Epidermal melanocyte (primary cell): ENCODE data around the gene RAET1E.
"Not testable (repeated sequence)": the region's sequence is repeated elsewhere in the genome, so short reads cannot be mapped to it uniquely, and the experiment has no call there.

ENCODE experiments used
- DNase-seq: peaks from one replicate; pipeline ENCODE4 v3.0.0; 2011; ENCODE audit warnings: low spot score; ENCODE audit not compliant: insufficient read length

Gene RAET1E

GRCh38 chr6:149929422-149929821 is 31.5 kb upstream of the RAET1E start:
- DNase-seq: no peak

GRCh38 chr6:149927025-149927424 is 29.1 kb upstream of the RAET1E start:
- not testable (repeated sequence) for DNase-seq

DNA sequence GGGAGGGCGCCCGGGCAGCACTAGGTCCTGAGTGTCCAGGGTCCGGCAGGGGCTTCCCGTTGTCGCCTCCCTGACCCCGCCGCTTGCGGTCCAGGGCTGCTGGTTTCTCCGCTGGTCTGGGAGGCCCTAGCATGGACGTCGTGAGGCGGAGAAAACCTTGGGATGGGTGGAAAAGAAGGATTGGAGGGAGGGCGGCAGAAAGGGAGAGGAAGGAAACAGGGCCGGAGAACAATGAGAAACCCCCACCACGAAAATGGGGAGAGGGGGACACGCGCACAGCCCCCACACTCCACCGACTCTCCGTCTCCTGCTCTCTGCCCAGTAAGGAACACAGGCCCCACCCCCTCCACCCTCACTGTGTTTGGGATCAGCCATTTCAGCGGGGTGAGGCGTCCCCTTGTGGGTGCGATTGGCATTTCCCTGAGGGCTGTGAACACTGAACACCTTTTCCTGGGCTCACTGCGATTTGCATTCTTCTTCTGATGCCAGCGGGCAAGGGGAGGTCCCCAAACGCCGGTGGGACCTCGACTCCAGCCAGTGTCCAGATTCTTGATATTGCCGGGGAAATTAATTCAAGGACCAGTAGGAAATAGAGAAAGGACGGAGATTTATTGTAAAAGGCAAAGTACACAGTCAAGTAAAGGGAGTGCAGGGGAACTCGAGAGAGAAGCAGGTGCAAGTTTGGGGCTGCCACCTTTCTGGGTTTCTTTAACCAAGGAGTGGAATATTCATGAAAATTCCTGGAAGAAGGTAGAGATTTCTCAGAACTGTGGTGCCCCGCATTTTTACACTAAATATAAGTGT is 28.3 kb upstream of the RAET1E start:
- DNase-seq: no peak

DNA sequence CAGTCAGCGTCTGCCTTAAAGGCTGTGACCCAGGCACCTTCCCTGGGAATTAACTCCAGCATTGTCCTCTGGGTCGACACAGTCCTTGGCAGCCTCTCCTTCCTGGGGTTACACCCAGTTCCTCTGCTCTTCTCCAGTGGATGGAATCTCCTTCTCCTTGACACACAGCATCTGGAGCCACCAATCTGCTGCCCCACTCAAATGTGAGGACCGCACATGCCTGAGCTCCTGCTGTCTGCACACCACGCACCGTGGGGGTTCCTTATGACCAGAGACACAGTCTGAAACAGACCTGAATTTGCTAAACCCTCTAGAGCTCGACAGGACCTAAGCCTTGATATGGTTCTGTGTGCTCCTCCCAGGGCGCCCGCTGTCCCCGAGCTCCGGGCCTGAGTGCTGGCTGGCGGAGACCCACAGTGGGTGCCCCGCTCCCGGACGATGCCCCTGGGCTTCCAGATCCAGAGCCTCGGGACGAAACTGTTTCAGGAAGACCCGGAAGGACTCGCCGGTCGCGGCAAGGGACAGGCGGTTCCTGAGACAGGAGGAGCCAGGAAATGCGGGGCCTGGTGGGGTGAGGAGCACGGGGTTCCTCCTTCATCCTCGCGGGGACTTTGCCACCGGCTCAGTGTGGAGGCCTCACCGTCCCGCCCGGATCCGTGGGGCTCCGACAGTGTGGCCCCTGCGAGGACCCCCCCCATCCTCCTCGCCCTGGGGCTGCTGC is 27.5 kb upstream of the RAET1E start:
- DNase-seq: no peak

DNA sequence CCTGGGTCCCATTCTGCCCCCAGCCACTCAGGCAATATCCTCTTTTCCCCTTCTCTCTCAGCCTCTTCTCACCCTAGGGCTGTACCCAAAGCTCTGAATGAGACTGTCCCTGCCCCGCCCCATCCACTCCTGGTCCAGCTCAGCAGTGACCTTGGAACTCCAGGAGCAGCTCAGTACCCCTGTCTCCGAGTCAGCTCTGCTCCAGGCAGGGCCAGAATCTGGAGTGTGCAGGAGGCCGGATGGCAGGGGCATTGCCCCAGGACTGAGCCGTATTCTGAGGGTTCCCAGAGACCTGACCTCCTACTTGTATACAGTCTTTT is 27.0 kb upstream of the RAET1E start:
- no peak for DNase-seq

- DNase-seq: no peak
These were observed 26.5 kb upstream of the RAET1E start for GRCh38 chr6:149924206-149924932.

- no peak for DNase-seq
These were observed 25.5 kb upstream of the RAET1E start for GRCh38 chr6:149923327-149923986.

GRCh38 chr6:149922642-149923326 is 24.9 kb upstream of the RAET1E start, which contains the start of gene RAET1G:
RAET1G (minus strand) TSS chr6:149923121; CDS start chr6:149923010, 111 bp downstream.
- DNase-seq: peak; percentile 85

DNA sequence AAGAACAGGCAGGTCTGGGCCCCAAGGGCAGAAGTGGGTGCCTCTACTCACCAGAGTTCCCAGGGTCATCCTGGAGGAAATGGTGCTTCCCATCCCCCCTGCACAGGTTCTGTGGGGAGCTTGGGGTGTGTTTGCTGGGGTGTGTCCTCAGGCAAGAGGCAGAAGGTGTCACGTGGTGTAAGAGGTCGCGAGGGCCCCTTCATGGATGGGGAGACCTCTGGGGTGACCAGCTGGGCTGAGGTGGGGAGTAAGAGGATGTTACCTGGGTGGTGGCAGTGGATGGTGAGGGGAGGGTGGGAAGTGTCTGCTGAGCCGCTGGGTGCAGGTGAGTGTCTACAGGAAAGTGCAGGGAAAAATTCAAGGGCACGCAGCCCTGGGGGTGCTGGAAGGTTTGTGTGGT is 24.2 kb upstream of the RAET1E start:
- DNase-seq: not testable (repeated sequence)

DNA sequence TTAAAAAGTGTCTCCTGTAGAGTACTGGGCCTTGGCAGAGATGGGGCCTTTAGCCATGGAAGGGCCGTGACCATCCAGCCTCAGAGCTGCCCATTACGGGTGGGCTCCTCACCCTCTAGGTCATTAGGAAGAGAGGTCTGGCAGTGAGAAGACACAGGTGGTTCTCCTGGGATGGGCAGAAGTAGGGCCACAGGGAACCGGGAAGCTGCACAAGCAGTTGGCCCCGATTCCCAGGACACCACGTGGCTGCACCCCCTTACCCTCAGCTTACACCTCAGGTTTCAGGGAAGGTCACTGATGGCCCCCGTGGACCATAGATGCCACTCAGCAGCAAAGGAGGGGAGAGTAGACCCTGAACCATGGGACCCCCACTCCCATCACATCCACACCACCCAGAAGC is 23.4 kb upstream of the RAET1E start:
- no peak for DNase-seq

- DNase-seq: no peak
These were observed 21.9 kb upstream of the RAET1E start for GRCh38 chr6:149919834-149920225.

DNA sequence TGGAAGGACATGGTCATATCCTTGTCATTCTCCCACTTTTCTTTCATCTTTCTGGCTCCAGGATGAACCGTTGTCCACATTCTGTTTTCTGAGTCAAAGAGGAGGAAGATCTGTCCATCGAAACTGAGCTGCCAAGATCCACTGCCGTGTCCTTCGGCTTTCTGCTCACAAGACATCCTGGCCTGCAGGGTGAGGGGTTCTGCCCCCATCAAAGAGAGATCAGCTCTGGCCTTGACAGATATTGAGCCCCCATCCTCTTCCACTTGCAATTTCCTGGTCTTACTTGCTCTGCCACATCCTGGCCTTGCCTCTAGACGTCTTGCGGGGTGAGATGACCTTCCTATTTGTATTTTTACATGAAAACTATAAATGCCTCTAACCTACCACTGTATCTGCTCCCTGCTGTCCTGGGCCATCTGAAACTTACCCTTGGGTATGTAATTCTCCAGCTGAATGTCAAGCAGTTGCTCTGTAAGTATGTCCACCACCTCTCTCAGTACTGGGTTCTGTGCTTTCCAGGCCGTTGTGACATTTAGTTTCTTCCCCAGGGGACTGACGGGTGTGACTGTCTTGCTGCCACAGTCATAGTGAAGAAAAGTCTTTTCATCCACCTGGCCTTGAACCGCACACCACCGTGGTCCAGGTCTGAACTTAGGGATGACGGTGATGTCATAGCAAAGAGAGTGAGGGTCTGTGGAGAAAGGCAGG is 21.4 kb upstream of the RAET1E start:
- not testable (repeated sequence) for DNase-seq

DNA sequence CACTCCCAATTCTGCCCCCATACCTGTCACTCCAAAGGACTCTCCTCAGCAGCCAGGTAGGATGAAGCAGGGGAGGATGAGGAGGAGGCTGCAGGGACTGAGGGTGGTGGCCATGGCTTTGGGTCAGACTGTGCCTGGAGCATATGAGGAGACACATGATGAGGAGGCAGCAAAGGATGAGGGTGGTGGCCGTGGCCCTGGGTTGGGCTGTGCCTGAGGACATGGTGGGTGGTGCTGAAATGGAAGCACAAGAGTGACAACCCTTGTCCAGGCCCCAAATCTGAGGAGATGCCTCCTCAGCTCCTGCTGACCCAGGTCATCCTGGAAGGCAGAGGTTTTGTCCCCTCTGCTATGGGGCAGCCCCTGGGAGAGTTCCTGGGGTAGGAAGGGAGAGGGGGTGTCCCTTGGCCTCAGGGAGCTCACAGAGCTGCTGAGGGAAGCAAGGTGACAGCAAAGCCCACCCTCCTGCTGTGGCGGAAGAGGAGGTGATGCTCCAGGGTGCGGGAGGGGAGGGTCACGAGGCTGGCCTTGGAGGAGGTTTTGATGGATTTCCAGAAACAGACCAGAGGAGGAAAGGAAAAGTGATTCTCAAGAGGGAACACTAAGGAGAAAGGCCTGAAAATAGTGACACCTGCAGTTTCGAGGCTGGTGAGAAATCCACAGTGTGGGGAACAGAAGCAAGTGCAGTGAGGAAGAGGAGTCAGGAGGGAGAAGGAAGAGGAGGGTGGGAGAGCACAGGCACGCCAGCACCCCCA is 20.4 kb upstream of the RAET1E start:
- DNase-seq: no peak

- DNase-seq: no peak
These were observed 19.8 kb upstream of the RAET1E start for GRCh38 chr6:149917679-149918078.

DNA sequence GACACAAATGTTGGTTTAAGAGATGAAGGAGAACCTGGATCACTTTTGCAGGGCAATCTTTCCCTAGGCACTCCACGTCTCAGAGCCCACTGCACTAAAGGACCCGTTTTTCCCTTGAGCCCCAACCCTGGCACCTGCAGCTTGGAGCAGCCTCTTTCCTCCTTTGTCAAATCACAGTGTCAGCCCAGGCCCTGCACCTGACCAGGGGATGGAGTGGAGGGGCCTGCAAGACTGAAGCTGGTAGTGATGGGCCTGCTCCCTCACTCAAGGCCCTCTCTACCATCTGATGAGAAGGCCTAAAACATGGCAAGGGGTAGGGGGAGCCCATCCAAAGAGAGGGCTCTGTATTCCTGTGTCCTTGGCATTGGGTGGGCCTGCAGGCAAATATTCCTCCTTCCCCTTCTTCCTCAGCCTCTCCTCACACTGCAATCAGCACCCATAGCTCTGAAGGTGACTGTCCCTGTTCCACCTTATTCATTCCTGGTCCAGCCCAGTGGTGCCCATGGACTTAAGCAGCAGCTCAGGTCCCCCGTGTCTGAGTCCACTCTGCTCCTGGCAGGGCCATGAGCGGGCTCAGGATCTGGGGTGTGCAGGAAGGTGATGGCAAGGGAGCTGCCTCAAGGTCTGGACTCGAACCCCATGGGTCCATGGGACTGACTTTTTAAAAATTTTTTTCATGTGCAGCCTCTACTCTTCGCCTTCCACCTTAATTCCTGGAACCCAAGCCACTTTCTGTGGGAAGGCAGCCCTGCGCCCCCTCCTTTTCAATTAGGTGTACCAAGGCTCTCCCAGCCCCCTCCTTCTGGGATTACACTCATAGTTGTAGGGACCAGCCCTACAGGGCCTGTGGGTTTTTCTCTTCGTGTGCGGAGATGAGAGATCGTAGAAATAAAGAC is 18.3 kb upstream of the RAET1E start:
- no peak for DNase-seq

DNA sequence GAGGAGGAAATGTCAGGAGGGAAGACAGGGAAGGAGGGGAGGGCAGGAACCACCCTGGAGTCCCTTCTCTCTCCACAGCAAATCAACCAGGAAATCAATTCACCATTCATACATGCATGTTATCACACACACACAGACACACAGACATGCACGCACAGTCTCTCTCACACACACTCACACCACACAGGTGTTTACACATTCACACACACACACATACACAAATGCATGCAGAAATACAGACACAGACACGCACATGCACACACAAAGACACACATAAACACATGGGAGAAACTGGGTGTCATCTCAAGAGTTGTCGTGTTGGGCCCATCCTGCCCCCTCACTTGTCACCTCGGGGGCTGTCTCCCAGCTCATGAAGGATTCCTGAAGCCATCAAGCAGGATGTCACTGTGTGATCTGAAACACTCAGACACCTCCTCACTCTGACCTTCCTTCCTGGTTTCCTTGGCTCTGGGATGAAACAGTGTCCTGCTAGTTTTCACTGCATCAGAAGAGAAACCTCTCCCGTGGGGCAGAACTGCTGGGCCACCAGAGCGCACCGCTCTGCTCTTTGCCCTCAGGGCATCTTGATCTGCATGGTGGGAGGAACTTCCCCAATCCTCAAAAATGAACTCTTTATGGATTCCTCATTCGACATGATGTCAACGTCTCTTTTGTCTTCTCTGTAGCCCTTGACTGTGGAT is 15.8 kb upstream of the RAET1E start:
- no peak for DNase-seq

DNA sequence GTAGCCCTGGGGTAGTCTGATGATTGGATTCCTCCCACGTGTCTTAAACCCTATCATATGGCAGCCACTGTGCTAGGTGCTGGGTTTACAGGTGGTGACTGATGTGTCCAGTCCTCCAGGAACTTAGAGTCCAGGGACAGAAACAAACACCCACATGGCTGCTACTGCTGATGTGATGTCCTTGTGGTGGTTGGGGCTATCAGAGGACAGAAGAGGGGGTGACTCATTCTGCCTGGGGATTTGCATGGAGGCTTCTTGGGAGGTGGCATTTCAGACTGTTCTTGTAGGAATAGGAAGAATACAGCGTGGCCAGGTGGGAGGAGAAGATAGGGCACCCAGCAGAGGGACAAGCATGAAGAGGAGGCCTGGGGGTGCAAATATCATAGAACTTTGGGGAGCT is 15.2 kb upstream of the RAET1E start:
- no peak for DNase-seq

DNA sequence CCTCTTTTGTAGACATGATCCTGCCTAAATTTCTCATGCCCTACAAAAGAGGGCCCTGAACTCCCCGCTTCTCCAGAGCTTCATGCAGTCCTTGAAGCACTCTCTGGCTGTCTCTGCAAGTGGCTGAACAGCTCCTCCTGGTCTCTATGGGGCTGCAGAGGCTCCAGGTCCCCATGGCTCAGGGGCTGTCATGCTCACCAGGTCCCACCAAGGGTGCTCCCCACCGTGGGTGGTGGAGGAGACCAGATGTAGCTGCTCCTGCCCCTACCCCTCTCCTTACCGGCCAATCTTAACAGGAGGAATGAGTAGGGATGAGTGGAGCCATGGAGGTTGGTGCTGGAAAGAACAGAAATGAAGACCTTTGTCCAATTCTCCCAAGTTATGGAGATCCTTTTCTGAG is 14.8 kb upstream of the RAET1E start:
- DNase-seq: not testable (repeated sequence)
